ENCODE data around the gene MED13L. TPM values are rescaled to one million over a fixed set of nuclear protein-coding genes. Genes with fewer than 3 reads are reported as not detected.
A peak's percentile ranks its signal among the peaks of the same experiment; 100 is the strongest.

The MED13L gene
- total RNA-seq, 2 experiments from 2014 or later: 112 to 120 TPM

DNA sequence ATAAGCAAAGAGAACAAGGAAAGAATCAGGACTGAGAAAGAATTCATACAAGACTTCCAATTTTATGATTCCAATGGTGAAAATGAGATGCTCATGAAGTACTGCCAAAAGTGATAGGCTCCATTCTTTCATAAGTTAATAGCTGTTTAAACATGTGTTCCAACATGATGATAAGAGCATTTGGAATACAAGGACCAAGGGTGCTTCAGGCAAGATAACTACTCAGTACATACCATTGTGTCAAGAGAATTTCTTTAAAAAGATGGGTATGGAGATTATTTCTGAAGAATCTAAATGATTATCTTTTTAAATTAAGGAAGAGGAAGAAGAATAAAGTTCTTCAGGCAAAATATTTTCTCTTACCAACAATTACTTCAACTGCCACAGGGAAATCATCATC is 258.1 kb downstream of the MED13L start:
- Mint-ChIP-seq H3K36me3 (peaks cover 15% of the 10 kb centered on the region), H3K4me3 (no peak overlapping the region), H3K27ac (no peak overlapping the region), H3K9me3 (no peaks in the 10 kb centered on the region), H3K4me1 (peaks cover 4% of the 10 kb centered on the region), H3K27me3 (no peaks in the 10 kb centered on the region)
- DNase-seq (no peak), ATAC-seq (ENCODE audit: low read depth) (no peak)
- POLR2A ChIA-PET: no interaction called here

- no peaks in the 10 kb centered on the region for H3K9me3 Mint-ChIP-seq
- no peak for DNase-seq
- POLR2A ChIA-PET: no interaction called here
- peaks cover 22% of the 10 kb centered on the region for H3K36me3 Mint-ChIP-seq
- H3K4me1 Mint-ChIP-seq: peaks cover 4% of the 10 kb centered on the region
- H3K27ac Mint-ChIP-seq: no peak overlapping the region
- H3K4me3 Mint-ChIP-seq: no peak overlapping the region
- no peaks in the 10 kb centered on the region for H3K27me3 Mint-ChIP-seq
- ATAC-seq (ENCODE audit: low read depth): no peak
Measured at GRCh38 chr12:116018282-116018681, 259.2 kb downstream of the MED13L start.

- POLR2A ChIA-PET: no interaction called here
- no peaks in the 10 kb centered on the region for H3K9me3 Mint-ChIP-seq
- DNase-seq (no peak), ATAC-seq (ENCODE audit: low read depth) (peak; percentile 84)
- peaks cover 24% of the 10 kb centered on the region for H3K36me3 Mint-ChIP-seq
- no peak overlapping the region for H3K4me3 Mint-ChIP-seq
- H3K4me1 Mint-ChIP-seq: peaks cover 4% of the 10 kb centered on the region
- H3K27me3 Mint-ChIP-seq: no peaks in the 10 kb centered on the region
- no peak overlapping the region for H3K27ac Mint-ChIP-seq
Measured at GRCh38 chr12:116015525-116015924, 262.0 kb downstream of the MED13L start.

- DNase-seq (no peak), ATAC-seq (ENCODE audit: low read depth) (no peak)
- no peak overlapping the region for H3K4me3 Mint-ChIP-seq
- H3K9me3 Mint-ChIP-seq: no peaks in the 10 kb centered on the region
- peaks cover 19% of the 10 kb centered on the region for H3K36me3 Mint-ChIP-seq
- H3K4me1 Mint-ChIP-seq: peaks cover 4% of the 10 kb centered on the region
- no peak overlapping the region for H3K27ac Mint-ChIP-seq
- no peaks in the 10 kb centered on the region for H3K27me3 Mint-ChIP-seq
- POLR2A ChIA-PET: no interaction called here
Measured at GRCh38 chr12:116012757-116013156, 264.7 kb downstream of the MED13L start.

GRCh38 chr12:116011217-116011616 is 266.3 kb downstream of the MED13L start:
- POLR2A ChIA-PET: no interaction called here
- no peak overlapping the region for H3K4me3 Mint-ChIP-seq
- no peak for ATAC-seq (ENCODE audit: low read depth)
- H3K9me3 Mint-ChIP-seq: no peaks in the 10 kb centered on the region
- peaks cover 16% of the 10 kb centered on the region for H3K36me3 Mint-ChIP-seq
- H3K27ac Mint-ChIP-seq: no peak overlapping the region
- H3K4me1 Mint-ChIP-seq: no peaks in the 10 kb centered on the region
- H3K27me3 Mint-ChIP-seq: no peaks in the 10 kb centered on the region
- DNase-seq: no peak

GRCh38 chr12:116010467-116010866 is 267.0 kb downstream of the MED13L start:
- no peak overlapping the region for H3K27ac Mint-ChIP-seq
- ATAC-seq (ENCODE audit: low read depth): no peak
- no peak overlapping the region for H3K4me3 Mint-ChIP-seq
- no peaks in the 10 kb centered on the region for H3K9me3 Mint-ChIP-seq
- POLR2A ChIA-PET: no interaction called here
- no peak for DNase-seq
- H3K27me3 Mint-ChIP-seq: no peaks in the 10 kb centered on the region
- H3K36me3 Mint-ChIP-seq: peaks cover 18% of the 10 kb centered on the region
- H3K4me1 Mint-ChIP-seq: no peaks in the 10 kb centered on the region

DNA sequence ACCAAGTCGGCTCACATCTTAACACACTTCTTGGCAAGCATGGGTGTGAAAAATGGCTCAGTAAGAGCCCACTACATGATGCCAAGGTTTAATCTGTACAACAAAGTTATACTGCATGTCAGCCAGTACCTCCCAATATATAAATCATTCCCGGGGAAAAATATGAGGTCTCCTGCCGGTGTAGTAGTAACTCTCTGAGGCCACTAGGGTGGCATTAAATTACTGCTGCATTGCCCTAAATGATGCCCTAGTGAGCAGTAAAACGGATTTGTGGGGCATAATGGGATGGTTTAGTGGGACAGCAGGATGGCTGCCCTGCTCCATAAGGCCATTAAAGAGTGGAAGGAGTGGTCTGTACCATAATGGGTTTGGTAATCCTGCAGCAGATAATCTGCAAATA is 267.7 kb downstream of the MED13L start:
- no peaks in the 10 kb centered on the region for H3K27me3 Mint-ChIP-seq
- H3K36me3 Mint-ChIP-seq: peaks cover 21% of the 10 kb centered on the region
- no peaks in the 10 kb centered on the region for H3K9me3 Mint-ChIP-seq
- no peaks in the 10 kb centered on the region for H3K4me1 Mint-ChIP-seq
- no peak overlapping the region for H3K27ac Mint-ChIP-seq
- DNase-seq (no peak), ATAC-seq (ENCODE audit: low read depth) (no peak)
- POLR2A ChIA-PET: no interaction called here
- H3K4me3 Mint-ChIP-seq: no peak overlapping the region

GRCh38 chr12:116006141-116006540 is 271.4 kb downstream of the MED13L start:
- Mint-ChIP-seq H3K27me3 (no peaks in the 10 kb centered on the region), H3K27ac (no peak overlapping the region), H3K4me3 (no peak overlapping the region), H3K36me3 (peaks cover 18% of the 10 kb centered on the region), H3K9me3 (no peaks in the 10 kb centered on the region), H3K4me1 (no peaks in the 10 kb centered on the region)
- no peak for DNase-seq
- ATAC-seq (ENCODE audit: low read depth): no peak
- POLR2A ChIA-PET: no interaction called here

- POLR2A ChIA-PET: no interaction called here
- ATAC-seq (ENCODE audit: low read depth) (no peak), DNase-seq (no peak)
- Mint-ChIP-seq H3K27me3 (no peaks in the 10 kb centered on the region), H3K4me1 (peaks cover 4% of the 10 kb centered on the region), H3K36me3 (peaks cover 12% of the 10 kb centered on the region), H3K4me3 (no peak overlapping the region), H3K27ac (no peak overlapping the region), H3K9me3 (no peaks in the 10 kb centered on the region)
Measured at GRCh38 chr12:116002890-116003536, 274.5 kb downstream of the MED13L start.

DNA sequence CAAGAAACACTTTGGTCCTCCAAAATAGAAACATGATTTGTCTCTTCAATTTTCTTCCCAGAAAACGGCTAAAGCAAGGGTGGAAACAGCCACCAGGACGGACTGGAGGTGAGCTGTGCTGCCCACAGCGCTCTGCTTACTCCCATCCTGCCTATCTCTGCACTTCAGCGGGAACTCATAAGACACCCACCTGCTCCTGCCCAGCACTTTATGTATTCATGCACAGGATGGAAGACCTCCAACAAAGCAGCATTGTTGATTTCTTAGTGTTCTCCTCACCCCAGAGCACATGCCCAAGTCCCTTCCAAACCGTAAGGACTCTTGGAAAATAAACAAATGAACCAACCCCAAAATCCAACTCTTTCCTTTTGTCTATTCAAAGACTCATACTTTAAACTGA is 277.2 kb downstream of the MED13L start:
- Mint-ChIP-seq H3K4me1 (peaks cover 4% of the 10 kb centered on the region), H3K36me3 (peaks cover 9% of the 10 kb centered on the region), H3K4me3 (no peak overlapping the region), H3K27ac (no peak overlapping the region), H3K27me3 (no peaks in the 10 kb centered on the region), H3K9me3 (no peaks in the 10 kb centered on the region)
- POLR2A ChIA-PET: no interaction called here
- DNase-seq (no peak), ATAC-seq (ENCODE audit: low read depth) (no peak)

GRCh38 chr12:115999582-115999981 is 277.9 kb downstream of the MED13L start:
- ATAC-seq (ENCODE audit: low read depth) (no peak), DNase-seq (no peak)
- Mint-ChIP-seq H3K27me3 (no peaks in the 10 kb centered on the region), H3K36me3 (peaks cover 8% of the 10 kb centered on the region), H3K9me3 (no peaks in the 10 kb centered on the region), H3K4me1 (peaks cover 4% of the 10 kb centered on the region), H3K27ac (no peak overlapping the region), H3K4me3 (no peak overlapping the region)
- POLR2A ChIA-PET: no interaction called here

DNA sequence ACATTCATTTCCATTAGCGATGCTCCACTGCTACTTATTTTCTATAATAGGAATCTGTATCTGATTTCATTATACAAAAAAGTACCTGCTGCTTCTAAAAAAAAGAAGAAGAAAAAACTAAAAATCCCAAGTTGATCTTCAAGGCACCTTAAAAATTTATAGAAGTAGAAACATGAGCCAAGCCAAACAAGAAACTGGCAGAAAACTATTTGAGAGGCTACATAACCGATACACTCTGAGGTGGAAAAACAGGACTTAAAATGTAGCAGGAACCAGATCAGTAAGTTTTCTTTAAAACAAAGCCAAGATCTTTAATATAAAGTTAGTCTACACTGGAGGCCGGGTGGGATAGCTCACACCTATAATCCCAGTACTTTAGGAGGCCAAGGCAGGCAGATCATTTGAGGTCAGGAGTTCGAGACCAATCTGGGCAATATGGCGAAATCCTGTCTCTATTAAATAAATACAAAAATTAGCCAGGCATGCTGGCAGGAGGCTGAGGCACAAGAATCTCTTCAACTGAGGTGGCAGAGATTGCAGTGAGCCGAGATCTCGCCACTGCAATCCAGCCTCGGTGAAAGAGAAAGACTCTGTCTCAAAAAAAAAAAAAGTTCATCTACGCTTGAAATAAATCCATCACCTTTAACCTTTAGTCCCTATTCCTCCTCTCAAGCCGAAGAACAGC is 278.6 kb downstream of the MED13L start:
- H3K27ac Mint-ChIP-seq: no peak overlapping the region
- ATAC-seq (ENCODE audit: low read depth) (no peak), DNase-seq (no peak)
- no peak overlapping the region for H3K4me3 Mint-ChIP-seq
- H3K9me3 Mint-ChIP-seq: no peaks in the 10 kb centered on the region
- H3K36me3 Mint-ChIP-seq: peaks cover 7% of the 10 kb centered on the region
- no peaks in the 10 kb centered on the region for H3K27me3 Mint-ChIP-seq
- H3K4me1 Mint-ChIP-seq: peaks cover 4% of the 10 kb centered on the region
- POLR2A ChIA-PET: no interaction called here

- POLR2A ChIA-PET: no interaction called here
- H3K27me3 Mint-ChIP-seq: no peaks in the 10 kb centered on the region
- DNase-seq (no peak), ATAC-seq (ENCODE audit: low read depth) (no peak)
- H3K4me3 Mint-ChIP-seq: no peak overlapping the region
- peaks cover 4% of the 10 kb centered on the region for H3K4me1 Mint-ChIP-seq
- H3K36me3 Mint-ChIP-seq: peaks cover 6% of the 10 kb centered on the region
- no peaks in the 10 kb centered on the region for H3K9me3 Mint-ChIP-seq
- no peak overlapping the region for H3K27ac Mint-ChIP-seq
Measured at GRCh38 chr12:115998119-115998633, 279.3 kb downstream of the MED13L start.

DNA sequence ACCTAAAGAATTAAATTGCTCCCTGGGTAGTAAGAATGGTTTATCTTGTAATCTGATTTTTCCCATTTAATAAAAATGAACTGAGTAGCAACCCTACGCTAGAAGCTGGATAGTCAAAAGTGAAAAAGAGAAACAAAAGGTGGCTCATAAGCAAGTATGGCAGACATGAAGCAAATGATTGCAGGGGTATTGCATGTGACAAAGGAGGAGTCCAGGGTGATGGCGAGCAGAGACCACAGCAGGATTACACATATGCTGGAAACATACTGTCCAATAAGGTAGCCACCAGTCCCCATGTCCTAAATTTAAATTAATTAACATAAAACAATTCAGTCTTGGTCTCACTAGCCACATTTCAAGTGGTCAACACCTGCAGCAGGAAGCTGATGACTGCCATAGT is 283.8 kb downstream of the MED13L start:
- POLR2A ChIA-PET: no interaction called here
- H3K27ac Mint-ChIP-seq: no peak overlapping the region
- no peak for DNase-seq

More for the DNA sequence above, 283.8 kb downstream of the MED13L start:
- no peaks in the 10 kb centered on the region for H3K9me3 Mint-ChIP-seq
- peaks cover 20% of the 10 kb centered on the region for H3K4me1 Mint-ChIP-seq
- no peaks in the 10 kb centered on the region for H3K27me3 Mint-ChIP-seq
- no peak overlapping the region for H3K4me3 Mint-ChIP-seq
- no peak for ATAC-seq (ENCODE audit: low read depth)
- H3K36me3 Mint-ChIP-seq: peaks cover 31% of the 10 kb centered on the region
